ENCODE measurements around the gene CCNL2. TPM values are rescaled to one million over a fixed set of nuclear protein-coding genes. Genes with fewer than 3 reads are reported as not detected.

The CCNL2 gene
- total RNA-seq, 2 experiments from 2014 or later: 86.3 to 92.4 TPM

DNA sequence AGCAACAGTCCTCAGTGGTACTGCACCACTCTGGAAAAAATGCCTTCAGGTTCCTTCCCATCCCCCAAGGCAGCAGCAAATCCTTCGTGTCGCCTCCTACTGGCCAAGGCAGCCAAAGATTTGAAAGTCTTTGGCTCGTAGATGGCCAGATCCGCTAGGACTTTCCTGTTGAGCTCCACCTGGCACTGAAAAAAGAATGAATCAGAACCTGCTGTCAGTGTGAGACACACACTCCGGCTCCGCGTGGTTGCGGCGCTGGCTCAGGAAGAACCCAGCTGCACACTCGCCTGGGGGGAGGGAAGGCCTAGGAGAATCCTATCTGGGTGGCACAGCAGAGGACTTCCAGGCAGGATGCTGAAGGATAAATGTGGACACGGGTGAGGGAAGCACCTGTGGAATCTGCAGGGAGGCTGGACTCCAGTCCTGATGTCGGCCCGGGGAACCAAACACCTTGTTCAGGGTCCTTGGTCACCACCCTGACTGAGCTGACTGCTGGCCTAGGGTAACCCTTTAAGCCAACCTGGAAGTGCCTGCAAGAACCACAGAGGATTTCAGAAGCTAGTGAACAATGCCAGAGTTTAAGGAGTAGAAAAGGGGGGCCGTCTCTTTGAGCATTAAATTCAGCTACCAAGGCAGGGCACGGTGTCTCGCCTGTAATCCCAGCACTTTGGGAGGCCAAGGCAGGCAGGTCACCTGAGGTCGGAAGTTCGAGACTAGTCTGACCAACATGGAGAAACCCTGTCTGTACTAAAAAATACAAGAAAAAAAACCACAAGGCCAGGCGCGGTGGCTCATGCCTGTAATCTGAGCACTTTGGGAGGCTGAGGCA, 3.2 kb upstream of the CCNL2 start:
- CTCF ChIA-PET: interaction anchor here (0.7 to 1.4 kb wide), 7 partner anchors 11 to 97 kb away, joined by 3 to 6 read pairs (median 3); no protein-coding TSS in a partner anchor
- Mint-ChIP-seq H3K9me3 (no peaks in the 10 kb centered on the region), H3K4me1 (ENCODE audit: low read depth) (peaks cover 56% of the 10 kb centered on the region), H3K27me3 (no peaks in the 10 kb centered on the region), H3K36me3 (ENCODE audit: low read depth) (peaks cover 74% of the 10 kb centered on the region), H3K27ac (peak overlapping the region; percentile 88), H3K4me3 (peak overlapping the region; percentile 93)
- DNase-seq (peak; percentile 59), ATAC-seq (no peak)
- POLR2A ChIA-PET: interaction anchor here (0.6 to 4.9 kb wide), 6 partner anchors 8 to 149 kb away, joined by 3 to 48 read pairs (median 4); no protein-coding TSS in a partner anchor
- TF ChIP-seq, protein P1, sequence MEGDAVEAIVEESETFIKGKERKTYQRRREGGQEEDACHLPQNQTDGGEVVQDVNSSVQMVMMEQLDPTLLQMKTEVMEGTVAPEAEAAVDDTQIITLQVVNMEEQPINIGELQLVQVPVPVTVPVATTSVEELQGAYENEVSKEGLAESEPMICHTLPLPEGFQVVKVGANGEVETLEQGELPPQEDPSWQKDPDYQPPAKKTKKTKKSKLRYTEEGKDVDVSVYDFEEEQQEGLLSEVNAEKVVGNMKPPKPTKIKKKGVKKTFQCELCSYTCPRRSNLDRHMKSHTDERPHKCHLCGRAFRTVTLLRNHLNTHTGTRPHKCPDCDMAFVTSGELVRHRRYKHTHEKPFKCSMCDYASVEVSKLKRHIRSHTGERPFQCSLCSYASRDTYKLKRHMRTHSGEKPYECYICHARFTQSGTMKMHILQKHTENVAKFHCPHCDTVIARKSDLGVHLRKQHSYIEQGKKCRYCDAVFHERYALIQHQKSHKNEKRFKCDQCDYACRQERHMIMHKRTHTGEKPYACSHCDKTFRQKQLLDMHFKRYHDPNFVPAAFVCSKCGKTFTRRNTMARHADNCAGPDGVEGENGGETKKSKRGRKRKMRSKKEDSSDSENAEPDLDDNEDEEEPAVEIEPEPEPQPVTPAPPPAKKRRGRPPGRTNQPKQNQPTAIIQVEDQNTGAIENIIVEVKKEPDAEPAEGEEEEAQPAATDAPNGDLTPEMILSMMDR (IDR thresholded peaks at IDR 0.05): peak; percentile 63
- intact Hi-C loops (cut with micrococcal nuclease): no loop called here

DNA sequence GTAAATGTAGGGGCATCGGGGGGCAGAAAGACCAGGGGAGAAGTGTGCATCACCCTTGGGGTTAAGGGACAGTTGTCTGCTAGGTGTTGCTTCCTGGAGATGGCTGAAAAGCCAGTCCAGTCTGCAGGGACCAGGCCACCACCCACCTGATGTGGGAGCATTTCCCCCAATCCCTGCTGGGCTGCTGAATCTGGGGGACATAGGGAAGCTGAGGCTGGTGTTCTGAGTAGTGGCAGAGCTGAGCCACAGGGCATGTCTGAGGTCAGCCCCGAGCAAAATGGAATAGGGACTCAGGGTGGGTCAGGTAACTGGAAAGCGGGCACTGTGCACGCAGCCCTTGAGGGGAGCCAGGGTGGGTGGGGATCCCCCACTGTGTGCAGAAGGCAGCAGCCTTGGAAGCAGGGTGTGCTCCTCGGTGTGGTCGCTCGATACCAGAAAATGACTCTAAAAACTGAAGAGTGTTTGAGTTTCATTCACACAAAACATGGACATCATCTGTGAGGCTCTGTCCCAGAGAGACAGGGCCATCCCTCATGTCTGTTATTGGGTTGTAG, 2.4 kb upstream of the CCNL2 start:
- no peak for DNase-seq
- intact Hi-C loops (cut with micrococcal nuclease): no loop called here
- H3K4me1 Mint-ChIP-seq (ENCODE audit: low read depth): peaks cover 57% of the 10 kb centered on the region

GRCh38 chr1:1400576-1401456, 1.7 kb upstream of the CCNL2 start:
- ATAC-seq: no peak
- H3K27me3 Mint-ChIP-seq: no peaks in the 10 kb centered on the region
- peaks cover 53% of the 10 kb centered on the region for H3K4me1 Mint-ChIP-seq (ENCODE audit: low read depth)
- ChIA-PET CTCF (interaction anchor here (1.0 to 2.1 kb wide), 3 partner anchors 15 to 33 kb away, joined by 3 to 12 read pairs (median 4); partner anchors contain the start of gene AURKAIP1), POLR2A (interaction anchor here (0.7 to 4.9 kb wide), 13 partner anchors 9 to 230 kb away, joined by 3 to 48 read pairs (median 4); partner anchors contain the start of genes AURKAIP1 and VWA1)
- intact Hi-C loops (cut with micrococcal nuclease): no loop called here
- peak overlapping the region; percentile 93 for H3K4me3 Mint-ChIP-seq
- DNase-seq: no peak
- TF ChIP-seq, protein P1 (IDR thresholded peaks at IDR 0.05): no peak
- H3K27ac Mint-ChIP-seq: peak overlapping the region; percentile 88
- H3K9me3 Mint-ChIP-seq: no peaks in the 10 kb centered on the region
- peaks cover 64% of the 10 kb centered on the region for H3K36me3 Mint-ChIP-seq (ENCODE audit: low read depth)

More for the DNA sequence above, 2.4 kb upstream of the CCNL2 start:
- TF ChIP-seq, protein P1 (IDR thresholded peaks at IDR 0.05): no peak
- H3K27me3 Mint-ChIP-seq: no peaks in the 10 kb centered on the region
- peak overlapping the region; percentile 88 for H3K27ac Mint-ChIP-seq
- H3K36me3 Mint-ChIP-seq (ENCODE audit: low read depth): peaks cover 71% of the 10 kb centered on the region
- peak overlapping the region; percentile 93 for H3K4me3 Mint-ChIP-seq
- ATAC-seq: no peak
- ChIA-PET POLR2A (interaction anchor here (0.7 to 4.9 kb wide), 6 partner anchors 9 to 150 kb away, joined by 3 to 48 read pairs (median 4); partner anchors contain the start of gene AURKAIP1), CTCF (interaction anchor here (1.0 kb wide), 2 partner anchors 30 to 92 kb away, joined by 3 read pairs; no protein-coding TSS in a partner anchor)
- H3K9me3 Mint-ChIP-seq: no peaks in the 10 kb centered on the region

GRCh38 chr1:1399872-1400575, 889 bp upstream of the CCNL2 start:
- H3K9me3 Mint-ChIP-seq: no peaks in the 10 kb centered on the region
- no peaks in the 10 kb centered on the region for H3K27me3 Mint-ChIP-seq
- ChIA-PET POLR2A (interaction anchor here (0.5 to 4.9 kb wide), 17 partner anchors 7 to 319 kb away, joined by 3 to 48 read pairs (median 4); partner anchors contain the start of genes AURKAIP1, MRPL20 and VWA1), CTCF (interaction anchor here (1.0 to 2.1 kb wide), 7 partner anchors 11 to 105 kb away, joined by 3 to 12 read pairs (median 6); partner anchors contain the start of gene AURKAIP1)
- H3K4me3 Mint-ChIP-seq: peak overlapping the region; percentile 93
- intact Hi-C loops (cut with micrococcal nuclease): no loop called here
- H3K4me1 Mint-ChIP-seq (ENCODE audit: low read depth): peaks cover 51% of the 10 kb centered on the region
- no peak for ATAC-seq
- peak overlapping the region; percentile 88 for H3K27ac Mint-ChIP-seq
- peak; percentile 31 for DNase-seq
- TF ChIP-seq, protein P1 (IDR thresholded peaks at IDR 0.05): no peak
- H3K36me3 Mint-ChIP-seq (ENCODE audit: low read depth): peaks cover 64% of the 10 kb centered on the region

All from activated CD8-positive, alpha-beta T cell treated with anti-CD3 and anti-CD28 coated beads for 36 hours (primary cell).